DOHH2 (cell line): ENCODE measurements around the gene TNRC18.

Source experiments
- H3F3A ChIP-seq: fragments of 200-600 bp; sonication (generic), shearing (Covaris generic); 2 replicates; pipeline ENCODE4 v1.6.0; 2016; ENCODE audit warnings: antibody characterized with exemption, mild to moderate bottlenecking; ENCODE audit not compliant: control insufficient read depth, insufficient read depth
- H3K27ac ChIP-seq: fragments of 200-600 bp; sonication (generic); 2 replicates; pipeline ENCODE4 v1.5.1; 2014; ENCODE audit warnings: low read depth, mild to moderate bottlenecking, low read length, moderate library complexity
- H3K27me3 ChIP-seq: fragments of 200-600 bp; sonication (generic); 2 replicates; pipeline ENCODE4 v1.6.1; 2014; ENCODE audit warnings: mild to moderate bottlenecking, low read length, mixed read lengths; ENCODE audit not compliant: control insufficient read depth
- H3K36me3 ChIP-seq: fragments of 200-600 bp; sonication (generic); 2 replicates; pipeline ENCODE4 v1.6.1; 2014; ENCODE audit warnings: mild to moderate bottlenecking, low read length, moderate library complexity, mixed read lengths; ENCODE audit not compliant: control insufficient read depth
- H3K4me1 ChIP-seq: fragments of 200-600 bp; sonication (generic); 2 replicates; pipeline ENCODE4 v1.6.1; 2014; ENCODE audit warnings: mild to moderate bottlenecking, low read length, mixed read lengths; ENCODE audit not compliant: control insufficient read depth
- H3K4me2 ChIP-seq: fragments of 200-600 bp; sonication (generic); 2 replicates; pipeline ENCODE4 v1.6.0; 2014; ENCODE audit warnings: mild to moderate bottlenecking, low read length, moderate library complexity
- H3K4me3 ChIP-seq: fragments of 200-600 bp; sonication (generic); 2 replicates; pipeline ENCODE4 v1.5.1; 2014; ENCODE audit warnings: mild to moderate bottlenecking, low read length, mixed read lengths
- H3K79me2 ChIP-seq: fragments of 200-600 bp; sonication (generic); 2 replicates; pipeline ENCODE4 v1.6.1; 2014; ENCODE audit warnings: mild to moderate bottlenecking, low read length, mixed read lengths; ENCODE audit not compliant: control insufficient read depth
- H3K9me2 ChIP-seq: fragments of 200-600 bp; sonication (generic); replicated peaks from 2 replicates; pipeline ENCODE4 v1.6.1; 2014; ENCODE audit warnings: mild to moderate bottlenecking, low read length, mixed read lengths; ENCODE audit not compliant: control insufficient read depth
- H3K9me3 ChIP-seq: fragments of 200-600 bp; sonication (generic); 2 replicates; pipeline ENCODE4 v1.6.1; 2014; ENCODE audit warnings: antibody characterized with exemption, low read length, mixed read lengths; ENCODE audit not compliant: control insufficient read depth, insufficient read depth
- H4K20me1 ChIP-seq: fragments of 200-600 bp; sonication (generic); 2 replicates; pipeline ENCODE4 v1.6.0; 2014; ENCODE audit warnings: low read depth, mild to moderate bottlenecking, antibody characterized with exemption, low read length, moderate library complexity; ENCODE audit not compliant: control insufficient read depth, insufficient read depth
- CTCF ChIP-seq: fragments of 200-600 bp; sonication (generic); IDR thresholded peaks from one replicate; pipeline ENCODE4 v1.5.1; 2014; ENCODE audit warnings: antibody characterized with exemption, mild to moderate bottlenecking, low read depth, low read length; ENCODE audit not compliant: poor library complexity, severe bottlenecking
- EZH2phosphoT487 ChIP-seq: fragments of 200-600 bp; sonication (generic); IDR thresholded peaks from 2 replicates; pipeline ENCODE4 v1.6.1; 2017; ENCODE audit warnings: borderline replicate concordance, mild to moderate bottlenecking, antibody characterized with exemption, low read length, moderate library complexity, mixed read lengths

TNRC18 gene

GRCh38 chr7:5441840-5442503 is 18.3 kb upstream of the TNRC18 start:
- Histone ChIP-seq H3K79me2 (no peaks in the 10 kb centered on the region), H3K4me1 (peaks cover 15% of the 10 kb centered on the region), H3K9me2 (no peaks in the 10 kb centered on the region), H4K20me1 (0 out of 2 replicates have a peak, but pooled peaks cover 9% of the 10 kb centered on the region), H3K4me3 (no peak overlapping the region), H3K9me3 (no peaks in the 10 kb centered on the region), H3K4me2 (0 out of 2 replicates have a peak overlapping the region, but pooled peaks have one; percentile 15), H3F3A (no peaks in the 10 kb centered on the region), H3K27ac (no peak overlapping the region), H3K36me3 (no peaks in the 10 kb centered on the region), H3K27me3 (no peaks in the 10 kb centered on the region)
- no peak for TF ChIP-seq EZH2phosphoT487
- no peak for TF ChIP-seq CTCF

- Histone ChIP-seq H3K27ac (no peak overlapping the region), H3K4me3 (no peak overlapping the region), H3K4me2 (no peak overlapping the region), H3K9me2 (no peaks in the 10 kb centered on the region), H3K27me3 (no peaks in the 10 kb centered on the region), H3K4me1 (peaks cover 23% of the 10 kb centered on the region), H3F3A (no peaks in the 10 kb centered on the region), H3K36me3 (no peaks in the 10 kb centered on the region), H3K9me3 (no peaks in the 10 kb centered on the region), H4K20me1 (0 out of 2 replicates have a peak, but pooled peaks cover 9% of the 10 kb centered on the region), H3K79me2 (no peaks in the 10 kb centered on the region)
- TF ChIP-seq EZH2phosphoT487, result no peak
- TF ChIP-seq CTCF, result no peak
Observed at GRCh38 chr7:5439572-5440496, 16.2 kb upstream of the TNRC18 start.

GRCh38 chr7:5439209-5439571 is 15.6 kb upstream of the TNRC18 start:
- 0 out of 2 replicates have a peak, but pooled peaks cover 9% of the 10 kb centered on the region for H4K20me1 ChIP-seq
- no peak overlapping the region for H3K27ac ChIP-seq
- no peaks in the 10 kb centered on the region for H3K27me3 ChIP-seq
- no peaks in the 10 kb centered on the region for H3K9me3 ChIP-seq
- H3K4me3 ChIP-seq, result no peak overlapping the region
- H3K36me3 ChIP-seq, result no peaks in the 10 kb centered on the region
- no peaks in the 10 kb centered on the region for H3K79me2 ChIP-seq
- no peak overlapping the region for H3K4me2 ChIP-seq
- H3K4me1 ChIP-seq, result peaks cover 23% of the 10 kb centered on the region
- no peaks in the 10 kb centered on the region for H3F3A ChIP-seq
- H3K9me2 ChIP-seq, result no peaks in the 10 kb centered on the region
- TF ChIP-seq CTCF, result no peak
- TF ChIP-seq EZH2phosphoT487, result no peak
